GM21825 (cell line): ENCODE results near the gene STYK1.
"Not testable (repeated sequence)": the region's sequence is repeated elsewhere in the genome, so short reads cannot be mapped to it uniquely, and the experiment has no call there.

Source experiments
- ATAC-seq: cut with Tn5 transposase; IDR thresholded peaks from one replicate; pipeline ENCODE4 v1.9.1; 2021; ENCODE audit warnings: mild to moderate bottlenecking, moderate library complexity; ENCODE audit not compliant: unreplicated experiment

STYK1 gene

GRCh38 chr12:10690906-10691305 is 17.1 kb upstream of the STYK1 start:
- ATAC-seq = no peak

DNA sequence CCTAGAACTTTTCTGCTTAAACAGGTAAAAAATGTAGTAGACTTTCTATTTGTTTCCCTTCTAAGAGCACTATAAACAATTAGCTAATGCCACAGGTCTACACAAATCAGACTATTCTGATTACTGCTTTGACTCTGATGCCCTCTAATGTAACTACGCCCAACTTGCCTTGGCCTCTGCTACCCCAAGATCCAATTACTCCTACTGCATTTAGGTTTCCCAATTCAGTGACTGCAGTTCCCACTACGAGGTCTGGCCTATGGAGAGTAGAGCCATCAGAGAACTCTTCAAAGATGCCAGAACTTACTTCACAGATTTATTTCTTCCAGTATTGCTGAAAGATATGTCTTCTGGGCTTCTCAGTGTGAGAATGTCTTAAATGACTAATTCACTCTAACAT is 15.3 kb upstream of the STYK1 start:
- ATAC-seq = no peak

GRCh38 chr12:10688042-10688441 is 14.2 kb upstream of the STYK1 start:
- ATAC-seq = no peak

- ATAC-seq = no peak
Observed at GRCh38 chr12:10672231-10672868, 1.5 kb downstream of the STYK1 start.

DNA sequence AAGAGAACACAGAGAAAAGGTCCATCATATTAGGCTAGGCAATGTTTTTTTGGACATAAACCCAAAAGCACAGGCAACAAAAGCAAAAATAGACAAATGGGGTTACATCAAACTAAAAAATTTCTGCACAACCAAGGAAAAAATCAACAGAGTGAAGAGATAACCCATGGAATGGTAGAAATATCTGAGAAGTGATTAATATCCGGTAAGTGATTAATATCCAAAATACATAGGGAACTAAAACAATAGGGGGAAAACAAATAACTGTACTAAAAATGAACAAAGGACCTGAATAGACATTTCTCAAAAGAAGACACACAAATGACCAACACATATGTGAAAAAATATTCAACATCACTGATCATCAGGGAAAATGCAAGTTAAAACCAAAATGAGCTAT is 4.3 kb downstream of the STYK1 start:
- no peak for ATAC-seq

DNA sequence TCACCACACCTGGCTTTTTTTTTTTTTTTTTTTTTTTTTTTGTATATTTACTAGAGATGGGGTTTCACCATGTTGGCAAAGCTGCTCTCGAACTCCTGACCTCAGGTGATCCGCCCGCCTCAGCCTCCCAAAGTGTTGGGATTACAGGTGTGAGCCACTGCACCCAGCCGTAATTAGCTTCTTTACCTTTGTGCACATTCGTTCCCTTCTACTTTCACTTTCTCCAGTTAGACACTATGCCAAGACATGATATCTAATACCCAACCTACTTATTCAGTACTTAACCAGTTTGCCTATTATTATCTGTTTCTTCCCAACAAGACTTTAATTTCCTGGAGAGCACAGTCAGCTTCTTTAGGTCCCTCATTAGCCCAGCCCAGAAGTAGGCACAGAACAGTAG is 5.3 kb downstream of the STYK1 start:
- no peak for ATAC-seq

DNA sequence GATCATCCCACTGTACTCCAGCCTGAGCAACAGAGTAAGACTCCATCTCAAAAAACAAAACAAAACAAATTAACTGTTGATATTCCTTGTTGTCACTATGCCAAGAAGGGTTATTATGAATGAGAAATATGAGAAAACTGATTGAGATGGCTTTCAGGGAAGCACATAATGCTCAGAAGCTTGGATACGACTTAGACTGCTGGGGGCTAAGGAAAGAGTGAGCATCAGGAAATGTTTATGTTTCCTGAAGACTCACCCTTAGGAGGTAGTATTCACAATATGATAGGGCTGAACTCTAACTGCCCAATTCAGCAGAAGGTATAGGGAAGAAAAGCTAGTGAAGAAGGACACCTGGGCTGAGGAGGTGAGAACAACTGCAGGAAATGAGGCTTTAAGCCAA is 6.3 kb downstream of the STYK1 start:
- no peak for ATAC-seq

DNA sequence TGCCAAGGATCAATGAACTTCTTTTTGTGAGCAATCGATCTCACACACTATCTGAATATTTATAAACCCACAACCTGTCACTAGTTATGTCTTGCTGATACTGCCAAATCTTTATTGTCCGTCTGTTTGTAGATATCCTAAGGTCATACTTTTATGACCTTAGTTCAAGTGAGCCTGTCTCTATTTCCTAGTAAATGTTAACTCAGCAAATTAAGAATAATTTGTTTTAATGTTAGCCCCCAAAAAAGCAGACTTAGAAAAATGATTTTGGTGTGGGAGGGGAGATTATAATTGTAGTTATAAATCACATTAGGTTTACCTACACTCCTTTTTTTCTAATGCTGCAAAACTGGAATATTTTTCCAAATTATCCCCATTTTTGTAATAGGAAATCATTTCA is 9.4 kb downstream of the STYK1 start:
- ATAC-seq = no peak

GRCh38 chr12:10663869-10664268 is 10.0 kb downstream of the STYK1 start:
- no peak for ATAC-seq

DNA sequence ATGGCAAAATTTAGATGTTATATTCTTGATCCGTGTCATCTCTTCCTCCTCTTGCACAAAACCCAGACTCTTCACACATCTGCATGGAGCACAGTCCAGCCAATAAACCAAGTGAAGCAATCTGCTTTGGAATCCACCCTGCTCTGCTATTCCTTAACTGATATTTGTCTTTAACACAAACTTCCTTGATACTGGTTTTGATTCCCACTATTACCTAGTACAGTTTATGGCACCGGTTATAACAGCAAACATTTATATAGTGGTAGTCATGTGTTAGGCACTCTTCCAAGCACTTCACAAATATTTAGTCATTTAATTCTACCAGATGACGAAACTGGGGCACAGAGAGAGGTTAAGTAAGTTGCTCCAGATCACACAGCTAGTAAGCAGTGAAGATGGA is 12.5 kb downstream of the STYK1 start:
- ATAC-seq = no peak

DNA sequence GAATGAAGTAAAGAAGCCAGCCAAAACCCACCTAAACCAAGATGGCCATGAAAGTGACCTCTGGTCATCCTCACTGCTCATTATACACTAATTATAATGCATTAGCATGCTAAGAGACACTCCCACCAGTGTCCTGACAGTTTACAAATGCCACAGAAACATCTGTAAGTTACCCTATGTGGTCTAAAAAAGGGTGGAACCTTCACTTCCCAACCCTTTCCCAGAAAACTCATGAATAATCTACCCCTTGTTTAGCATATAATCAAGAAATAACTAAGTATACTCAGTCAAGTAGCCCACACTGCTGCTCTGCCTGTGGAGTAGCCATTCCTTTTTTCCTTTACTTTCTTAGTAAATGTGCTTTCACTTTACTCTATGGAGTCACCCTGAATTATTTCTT is 19.8 kb downstream of the STYK1 start:
- no peak for ATAC-seq

- no peak for ATAC-seq
Observed at GRCh38 chr12:10652192-10652591, 21.7 kb downstream of the STYK1 start.

- ATAC-seq = not testable (repeated sequence)
Observed at GRCh38 chr12:10646576-10646975, 27.3 kb downstream of the STYK1 start.

DNA sequence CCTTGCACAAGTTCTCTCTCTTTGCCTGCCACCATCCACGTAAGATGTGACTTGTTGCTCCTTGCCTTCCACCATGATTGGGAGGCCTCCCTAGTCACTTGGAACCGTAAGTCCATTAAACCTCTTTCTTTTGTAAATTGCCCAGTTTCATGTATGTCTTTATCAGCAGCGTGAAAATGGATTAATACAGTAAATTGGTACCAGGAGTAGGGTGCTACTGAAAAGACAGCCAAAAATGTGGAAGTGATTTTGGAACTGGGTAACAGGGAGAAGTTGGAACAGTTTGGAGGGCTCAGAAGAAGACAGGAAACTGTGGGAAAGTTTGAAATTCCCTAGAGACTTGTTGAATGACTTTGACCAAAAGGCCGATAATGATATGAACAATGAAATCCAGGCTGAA is 27.9 kb downstream of the STYK1 start:
- ATAC-seq = no peak

- no peak for ATAC-seq
Observed at GRCh38 chr12:10641735-10642500, 31.9 kb downstream of the STYK1 start.

DNA sequence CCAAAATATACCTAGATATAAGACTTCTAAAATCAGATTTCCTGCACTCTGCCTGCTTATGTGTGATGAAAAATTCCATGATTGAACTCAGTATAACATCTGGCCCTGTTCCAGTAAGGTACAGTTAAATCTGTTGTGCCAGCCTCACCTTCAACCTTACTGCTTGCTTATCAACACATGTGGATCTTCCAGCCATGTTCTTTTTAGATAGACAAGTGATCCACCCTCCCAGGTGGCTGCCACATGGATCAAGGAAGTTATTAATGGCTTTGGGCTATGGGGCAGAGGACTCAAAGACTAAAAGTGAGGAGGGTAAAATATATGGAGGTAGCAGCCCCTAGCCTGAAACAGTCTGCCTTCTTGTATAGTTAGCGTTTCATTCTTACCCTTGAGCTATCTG is 35.1 kb downstream of the STYK1 start:
- no peak for ATAC-seq

GRCh38 chr12:10636611-10637010 is 37.2 kb downstream of the STYK1 start:
- ATAC-seq = no peak

- ATAC-seq = no peak
Observed at GRCh38 chr12:10636124-10636523, 37.7 kb downstream of the STYK1 start.

DNA sequence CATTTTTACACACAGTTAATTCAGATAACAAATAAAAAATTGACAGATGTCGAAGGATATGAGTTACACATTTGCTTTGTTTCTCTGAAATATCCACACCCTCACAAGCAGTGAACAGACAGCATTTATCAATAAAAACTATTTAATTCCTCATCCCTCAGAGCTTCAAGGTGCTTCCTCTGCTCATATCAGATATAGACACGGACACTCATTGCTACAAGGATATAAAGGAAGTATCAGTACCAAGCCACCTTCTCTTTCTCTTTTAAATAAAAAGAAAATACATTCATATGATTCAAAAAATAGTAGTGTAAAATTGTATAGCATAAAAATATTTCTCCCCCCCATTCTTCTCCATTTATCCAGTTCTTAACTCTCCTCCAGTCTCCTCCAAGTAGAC is 38.5 kb downstream of the STYK1 start:
- no peak for ATAC-seq

GRCh38 chr12:10634427-10634826 is 39.4 kb downstream of the STYK1 start:
- no peak for ATAC-seq

DNA sequence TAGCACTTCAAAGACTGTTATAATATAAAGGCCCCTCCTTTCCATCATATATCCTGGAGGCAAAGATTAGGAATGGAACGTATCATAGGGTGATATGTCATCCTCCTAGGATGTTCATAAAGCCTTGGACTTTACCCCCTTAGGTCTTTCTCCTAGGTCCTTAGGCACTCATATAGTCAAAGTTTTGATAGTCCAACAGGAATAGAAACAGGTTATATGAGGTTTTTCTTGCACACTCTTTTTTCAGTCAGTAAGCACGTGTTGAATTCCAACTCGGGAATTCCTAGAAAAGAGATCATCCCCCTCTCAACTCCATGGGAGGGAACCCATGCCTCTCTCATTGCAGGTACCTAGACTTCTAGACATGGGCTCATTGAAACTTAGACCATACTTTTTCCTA is 40.3 kb downstream of the STYK1 start:
- ATAC-seq = no peak

GRCh38 chr12:10632226-10632625 is 41.6 kb downstream of the STYK1 start:
- no peak for ATAC-seq

DNA sequence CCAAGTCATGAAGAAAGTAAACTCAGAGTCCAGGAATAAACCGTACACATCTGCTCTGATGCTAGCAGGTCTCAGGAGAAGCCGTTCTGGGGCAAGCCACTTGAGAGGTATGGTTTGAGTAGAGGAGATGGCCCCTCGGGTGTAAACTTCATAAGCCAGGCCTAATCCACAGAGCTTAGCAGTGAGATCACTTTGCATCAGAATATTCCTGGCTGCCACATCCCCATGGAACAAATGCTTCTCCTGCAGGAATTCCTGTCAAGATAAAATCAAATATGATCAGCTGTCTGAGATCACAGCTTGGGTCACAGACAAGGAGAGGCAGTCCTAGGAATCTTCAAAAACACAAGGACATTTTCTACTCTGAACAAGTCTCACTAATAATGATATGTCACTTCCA is 49.2 kb downstream of the STYK1 start:
- no peak for ATAC-seq
